ENCODE results near the gene KRTAP9-2.
"Not testable (repeated sequence)": the region's sequence is repeated elsewhere in the genome, so short reads cannot be mapped to it uniquely, and the experiment has no call there.

The KRTAP9-2 gene

GRCh38 chr17:41237116-41237515 is 10.7 kb downstream of the KRTAP9-2 start:
- not testable (repeated sequence) for DNase-seq (ENCODE audit: low spot score)

- DNase-seq (ENCODE audit: low spot score), result not testable (repeated sequence)
Measured at GRCh38 chr17:41237949-41238437, 11.5 kb downstream of the KRTAP9-2 start, which contains the start of gene KRTAP9-8. TSS of gene KRTAP9-8 (plus strand) at chr17:41237999. CDS start at chr17:41238052, 53 bp downstream.

- not testable (repeated sequence) for DNase-seq (ENCODE audit: low spot score)
Measured at GRCh38 chr17:41246995-41247787, 20.7 kb downstream of the KRTAP9-2 start.

- not testable (repeated sequence) for DNase-seq (ENCODE audit: low spot score)
Measured at GRCh38 chr17:41249637-41250240, 23.3 kb downstream of the KRTAP9-2 start, which contains the start of gene KRTAP9-4. TSS of gene KRTAP9-4 (plus strand) at chr17:41249687. CDS start at chr17:41249721, 34 bp downstream.

GRCh38 chr17:41251261-41251660 is 24.8 kb downstream of the KRTAP9-2 start:
- no peak for DNase-seq (ENCODE audit: low spot score)

GRCh38 chr17:41254861-41255260 is 28.4 kb downstream of the KRTAP9-2 start:
- no peak for DNase-seq (ENCODE audit: low spot score)

- DNase-seq (ENCODE audit: low spot score), result not testable (repeated sequence)
Measured at GRCh38 chr17:41255381-41256290, 29.2 kb downstream of the KRTAP9-2 start, which contains the start of gene KRTAP9-9. TSS of gene KRTAP9-9 (plus strand) at chr17:41255384.

GRCh38 chr17:41256291-41256685 is 29.8 kb downstream of the KRTAP9-2 start:
- DNase-seq (ENCODE audit: low spot score), result no peak

- no peak for DNase-seq (ENCODE audit: low spot score)
Measured at GRCh38 chr17:41258406-41258805, 32.0 kb downstream of the KRTAP9-2 start.

GRCh38 chr17:41263212-41263611 is 36.8 kb downstream of the KRTAP9-2 start:
- DNase-seq (ENCODE audit: low spot score), result no peak

- no peak for DNase-seq (ENCODE audit: low spot score)
Measured at GRCh38 chr17:41264599-41264998, 38.2 kb downstream of the KRTAP9-2 start.

GRCh38 chr17:41265078-41265477 is 38.6 kb downstream of the KRTAP9-2 start, which contains the start of gene KRTAP9-6:
TSS of gene KRTAP9-6 (plus strand) at chr17:41265378. CDS start at chr17:41265378, 0 bp downstream.
- DNase-seq (ENCODE audit: low spot score), result no peak

GRCh38 chr17:41267711-41268110 is 41.3 kb downstream of the KRTAP9-2 start:
- no peak for DNase-seq (ENCODE audit: low spot score)

- DNase-seq (ENCODE audit: low spot score), result not testable (repeated sequence)
Measured at GRCh38 chr17:41271323-41271722, 44.9 kb downstream of the KRTAP9-2 start.

- DNase-seq (ENCODE audit: low spot score), result no peak
Measured at GRCh38 chr17:41271858-41272257, 45.4 kb downstream of the KRTAP9-2 start.

GRCh38 chr17:41275648-41276190 is 49.3 kb downstream of the KRTAP9-2 start, which contains the start of gene KRTAP9-7:
TSS of gene KRTAP9-7 (plus strand) at chr17:41275698. CDS start at chr17:41275698, 0 bp downstream.
- DNase-seq (ENCODE audit: low spot score), result not testable (repeated sequence)

Data from germinal center (tissue), 1 donor.